B cell (primary cell): Measurements from ENCODE around the gene CEP128. TPM values are rescaled to one million over a fixed set of nuclear protein-coding genes. Genes with fewer than 3 reads are reported as not detected.

Experiments
- ATAC-seq: fragments of 200-7000 bp; cut with Tn5 transposase; one replicate; pipeline ENCODE4 v1.10.0; 2021; ENCODE audit warnings: low read depth, mild to moderate bottlenecking, moderate number of reproducible peaks, moderate library complexity
- CTCF ChIA-PET: fragments of 350-600 bp; sonication (Branson Sonifier 250); formaldehyde crosslinking; loops from one replicate; lab custom pipeline; 2021; ENCODE audit warnings: antibody characterized with exemption, inconsistent platforms; lab: Charles Lee
- POLR2A ChIA-PET: fragments of 350-600 bp; sonication (Branson Sonifier 250); formaldehyde crosslinking; loops from one replicate; lab custom pipeline; 2021; ENCODE audit warnings: antibody characterized with exemption; lab: Charles Lee
- DNase-seq: peaks from one replicate; pipeline ENCODE4 v3.0.0; 2013
- H2AFZ ChIP-seq: 2 replicates; pipeline ENCODE4 v1.6.1; 2012; ENCODE audit warnings: mild to moderate bottlenecking, low read depth, low read length; ENCODE audit not compliant: insufficient read depth, poor library complexity, severe bottlenecking
- H3K27ac ChIP-seq, 2 donors: 1 replicate in 1 of 2; 2 replicates in 1 of 2; pipeline ENCODE4 v1.5.1; 2012 to 2013; ENCODE audit warnings: low read length in 2 of 2, mild to moderate bottlenecking in 2 of 2, moderate library complexity in 1 of 2
- H3K27me3 ChIP-seq, 4 experiments: fragments of 200-600 bp in 1 of 4; sonication (generic) in 1 of 4; replicated peaks in 1 of 4; 1 replicate in 2 of 4; 2 replicates in 2 of 4; pipeline versions ENCODE4 v1.6.1 to v1.7.0; 2013 to 2016; ENCODE audit warnings: low read length in 3 of 4, mild to moderate bottlenecking in 2 of 4, mixed read lengths in 1 of 4, moderate library complexity in 1 of 4; ENCODE audit not compliant: insufficient read depth in 4 of 4, control insufficient read depth in 3 of 4; ENCODE audit errors: control extremely low read depth in 1 of 4
- H3K36me3 ChIP-seq, 2 experiments: replicated peaks in 1 of 2; 1 replicate in 1 of 2; 2 replicates in 1 of 2; pipeline versions ENCODE4 v1.6.1 to v1.7.1; 2013; ENCODE audit warnings: low read length in 1 of 2; ENCODE audit not compliant: insufficient read depth in 2 of 2, control insufficient read depth in 1 of 2; ENCODE audit errors: control extremely low read depth in 1 of 2, extremely low read depth in 1 of 2
- H3K4me1 ChIP-seq, 2 donors: fragments of 200-600 bp in 1 of 2; sonication (generic) in 1 of 2; 1 replicate in 1 of 2; 2 replicates in 1 of 2; pipeline versions ENCODE4 v1.5.1 to v1.6.1; 2013 to 2017; ENCODE audit warnings: low read length in 2 of 2; ENCODE audit not compliant: control insufficient read depth in 2 of 2, insufficient read depth in 2 of 2
- H3K4me2 ChIP-seq: replicated peaks from 2 replicates; pipeline ENCODE3; 2012; ENCODE audit warnings: mild to moderate bottlenecking, low read depth, low read length; ENCODE audit not compliant: poor library complexity, severe bottlenecking
- H3K4me3 ChIP-seq, 5 experiments: fragments of 200-600 bp in 1 of 5; sonication (generic) in 1 of 5; 1 replicate in 3 of 5; 2 replicates in 2 of 5; pipeline versions ENCODE4 v1.5.1 to v1.7.0; 2011 to 2016; ENCODE audit warnings: low read length in 4 of 5, mild to moderate bottlenecking in 4 of 5, low read depth in 2 of 5, control low read depth in 1 of 5, moderate library complexity in 1 of 5; ENCODE audit not compliant: insufficient read depth in 1 of 5; ENCODE audit errors: control extremely low read depth in 1 of 5, extremely low read depth in 1 of 5
- H3K79me2 ChIP-seq: fragments of 200-600 bp; sonication (generic); one replicate; pipeline ENCODE4 v1.6.0; 2016; ENCODE audit warnings: low read length; ENCODE audit not compliant: control insufficient read depth, insufficient read depth
- H3K9ac ChIP-seq: fragments of 200-600 bp; sonication (generic); 2 replicates; pipeline ENCODE4 v1.6.1; 2017; ENCODE audit warnings: mild to moderate bottlenecking, low read length, moderate library complexity
- H3K9me3 ChIP-seq, 3 donors: one replicate each; pipeline versions ENCODE4 v1.6.1 to v1.7.1; 2013; ENCODE audit warnings: low read length in 2 of 3; ENCODE audit not compliant: control insufficient read depth in 2 of 3, insufficient read depth in 1 of 3; ENCODE audit errors: control extremely low read depth in 1 of 3
- H4K20me1 ChIP-seq: 2 replicates; pipeline ENCODE4 v1.6.0; 2012; ENCODE audit warnings: mild to moderate bottlenecking, low read length; ENCODE audit not compliant: insufficient read depth, control insufficient read depth, poor library complexity, severe bottlenecking
- H3K27ac Mint-ChIP-seq: one replicate; pipeline ENCODE4 v1.8.0; 2021; ENCODE audit warnings: mixed read lengths
- H3K27me3 Mint-ChIP-seq: one replicate; pipeline ENCODE4 v1.8.0; 2021; ENCODE audit warnings: mixed read lengths
- H3K4me1 Mint-ChIP-seq: one replicate; pipeline ENCODE4 v1.8.0; 2021; ENCODE audit warnings: mixed read lengths
- H3K4me3 Mint-ChIP-seq: one replicate; pipeline ENCODE4 v1.8.0; 2021; ENCODE audit warnings: mixed read lengths
- H3K9me3 Mint-ChIP-seq: one replicate; pipeline ENCODE4 v1.8.0; 2022; ENCODE audit warnings: mixed read lengths; ENCODE audit not compliant: insufficient read depth
- CTCF ChIP-seq: fragments of 200-600 bp; IDR thresholded peaks from one replicate; pipeline ENCODE4 v1.8.0; 2022; ENCODE audit warnings: antibody characterized with exemption, mild to moderate bottlenecking
- EZH2 ChIP-seq: IDR thresholded peaks from 2 replicates; pipeline ENCODE4 v1.6.1; 2012; ENCODE audit warnings: borderline replicate concordance, low read depth, mild to moderate bottlenecking, moderate library complexity, low read length; ENCODE audit not compliant: insufficient read depth, poor library complexity, severe bottlenecking
- intact Hi-C: fragments of 100-400 bp; cut with micrococcal nuclease; formaldehyde crosslinking; loops from one replicate; pipeline ENCODE4 v1.10.0; 2022
- polyA plus RNA-seq: library from polyadenylated mRNA; depleted of rRNA; stranded (reverse); fragments of >200 nt; gene quantifications from 2 replicates; pipeline ENCODE4 v1.2.3, GENCODE V29; 2012
- small RNA-seq: library from RNA; depleted of rRNA; stranded (forward); fragments of <200 nt; gene quantifications from one replicate; pipeline ENCODE3, GENCODE V24; 2012; ENCODE audit warnings: low replicate concordance, low read depth; ENCODE audit not compliant: insufficient read length
- total RNA-seq, 2 donors: library from RNA; stranded (reverse); fragments of 120-200 nt in 1 of 2; gene quantifications; 1 replicate in 1 of 2; 2 replicates in 1 of 2; pipeline versions ENCODE4 v1.2.3 to v1.2.4, GENCODE V29; 2013 to 2022

Gene CEP128
- total and polyA plus RNA-seq, 2 donors (not counting 1 experiment from before 2014, with no cell fraction given): 1.1 to 31.6 TPM

- H3K9ac ChIP-seq: no peak overlapping the region
- POLR2A ChIA-PET: no interaction called here
- no peaks in the 10 kb centered on the region for H3K27me3 ChIP-seq
- H3K4me3 ChIP-seq: no peak overlapping the region
- no peaks in the 10 kb centered on the region for H3K27me3 Mint-ChIP-seq
- ATAC-seq (no peak), DNase-seq (no peak)
- peaks cover 10% of the 10 kb centered on the region for H3K9me3 Mint-ChIP-seq
- CTCF ChIA-PET: no interaction called here
- no peak overlapping the region for H3K27ac ChIP-seq
- H3K4me2 ChIP-seq: no peak overlapping the region
- H3K4me3 Mint-ChIP-seq: no peak overlapping the region
- H3K9me3 ChIP-seq: peaks cover 0 to 11% (median 6%) of the 10 kb centered on the region in 3 donors
- no peaks in the 10 kb centered on the region for H4K20me1 ChIP-seq
- intact Hi-C loops: no loop called here
- H3K36me3 ChIP-seq: no peaks in the 10 kb centered on the region
- no peak overlapping the region for H3K27ac Mint-ChIP-seq
- no peaks in the 10 kb centered on the region for H3K4me1 Mint-ChIP-seq
- no peak overlapping the region for H2AFZ ChIP-seq
- H3K79me2 ChIP-seq: no peaks in the 10 kb centered on the region
- TF ChIP-seq CTCF (no peak), EZH2 (no peak)
- no peaks in the 10 kb centered on the region for H3K4me1 ChIP-seq
These were observed 494.1 kb downstream of the CEP128 start for GRCh38 chr14:80447392-80447791.

Small RNAs within 50 kb of the gene (small RNA-seq; reads per million reads assigned to genes)
- not detected for gene AC022404.1

Other genes starting within 250 kb of the CEP128 start
- 0.37 and 0.61 TPM in 2 replicates for gene TSHR, start 13.9 kb upstream of the CEP128 start, total RNA-seq
- 0.15 and 0.59 TPM in 2 replicates for gene TSHR, start 13.9 kb upstream of the CEP128 start, polyA plus RNA-seq